ENCODE results near the gene MAPK10. TPM values are rescaled to one million over a fixed set of nuclear protein-coding genes. Genes with fewer than 3 reads are reported as not detected.

Gene MAPK10
- total and polyA plus RNA-seq, 10 of the 15 experiments (the other 5 are each of a cell fraction or from before 2014, with no cell fraction given) = 1.1 to 4.2 (median 2.4) TPM

DNA sequence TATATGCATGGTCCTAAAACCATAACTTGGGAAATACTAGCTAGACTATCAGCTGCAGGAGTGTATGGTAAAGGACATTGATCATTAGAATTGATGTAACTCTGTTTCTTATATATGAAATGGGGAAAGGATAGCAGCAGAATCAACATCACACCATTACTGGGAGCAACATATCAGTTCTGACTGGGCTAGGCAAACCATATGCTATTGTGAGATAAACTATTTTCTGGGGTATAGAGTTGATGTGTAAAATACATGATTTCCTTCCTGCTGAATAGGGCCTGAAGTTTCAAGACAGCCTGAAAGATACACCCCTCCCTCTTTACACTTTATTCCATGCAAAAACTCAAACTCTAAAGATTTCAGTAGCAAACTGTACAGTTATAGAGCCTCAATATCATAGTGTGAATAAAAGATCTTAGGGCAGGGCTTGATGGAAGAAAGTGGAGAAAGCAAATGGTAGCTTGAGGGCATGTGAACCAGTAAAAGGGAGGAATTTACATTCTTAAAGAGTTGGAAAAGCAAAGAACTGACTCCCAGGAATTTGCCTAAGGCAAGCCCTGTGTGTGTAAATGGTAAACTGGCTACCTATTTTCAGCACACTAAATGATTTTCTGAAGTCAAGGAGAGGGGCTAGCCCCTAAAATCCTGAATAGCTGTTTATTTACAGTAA, 404.1 kb downstream of the MAPK10 start:
- Histone ChIP-seq H3K36me3 (ENCODE audit: control insufficient read depth in 2 of 2, insufficient read depth in 2 of 2, low read length in 1 of 2) (no peaks in the 10 kb centered on the region), H3K9ac (ENCODE audit: control insufficient read depth, insufficient read depth, low read length) (no peak overlapping the region), H3K27ac (ENCODE audit: control insufficient read depth, insufficient read depth) (no peak overlapping the region), H2AFZ (ENCODE audit: control insufficient read depth, low read depth, low read length) (no peak overlapping the region), H3K27me3 (replicated peaks in 1 of 2; ENCODE audit: control insufficient read depth in 2 of 2, insufficient read depth in 2 of 2, low read length in 1 of 2) (no peaks in the 10 kb centered on the region), H3K79me2 (ENCODE audit: control insufficient read depth, insufficient read depth, low read length) (no peaks in the 10 kb centered on the region), H3K9me3 (replicated peaks; ENCODE audit: control insufficient read depth, insufficient read depth, low read length) (no peaks in the 10 kb centered on the region), H3K4me3 (no peak overlapping the region), H3K4me2 (ENCODE audit: control insufficient read depth, insufficient read depth) (no peak overlapping the region), H3K4me1 (ENCODE audit: control insufficient read depth, insufficient read depth, low read length) (no peaks in the 10 kb centered on the region), H4K20me1 (ENCODE audit: control insufficient read depth, insufficient read depth) (no peaks in the 10 kb centered on the region)
- no peak for DNase-seq (ENCODE audit: low read depth, low spot score)
- SMC1A ChIA-PET (ENCODE audit: uncharacterized antibody, unreplicated experiment) = interaction anchor here (1.2 kb wide), 1 partner anchor 8 kb away, joined by 3 read pairs; no protein-coding TSS in a partner anchor
- no TSS peak for BruUV-seq (replicated peaks)
- CTCF ChIA-PET = interaction anchor here (0.9 kb wide), 1 partner anchor 13 kb away, joined by 3 read pairs; no protein-coding TSS in a partner anchor
- ATAC-seq = no peak
- in situ Hi-C loops (cut with MboI) = no loop called here
- POLR2A ChIA-PET = no interaction called here
- no peak for FAIRE-seq
- RAD21 ChIA-PET (ENCODE audit: unreplicated experiment) = no interaction called here
- intact Hi-C loops (cut with micrococcal nuclease; ENCODE audit: unreplicated experiment) = loop anchor here (2.0 kb wide), 1 partner anchor 15 kb away; no protein-coding TSS in a partner anchor
- TF ChIP-seq JUND (IDR thresholded peaks at IDR 0.05; ENCODE audit: low read depth, low read length) (no peak), POU2F2 (IDR thresholded peaks at IDR 0.05; ENCODE audit: borderline replicate concordance, low read depth, low read length) (no peak), NBN (IDR thresholded peaks at IDR 0.05) (no peak), ZZZ3 (IDR thresholded peaks at IDR 0.05; ENCODE audit: control insufficient read depth, insufficient read length, low read depth) (no peak), REST (IDR thresholded peaks at IDR 0.05; ENCODE audit: low read depth, low read length) (no peak), E2F8 (IDR thresholded peaks at IDR 0.05; ENCODE audit: low read depth, partially characterized antibody) (no peak), RUNX3 (IDR thresholded peaks at IDR 0.05; ENCODE audit: low read length) (no peak), NFIC (IDR thresholded peaks at IDR 0.05; ENCODE audit: low read depth, low read length) (no peak), EGR1 (IDR thresholded peaks at IDR 0.05; ENCODE audit: borderline replicate concordance in 1 of 2, low read depth in 2 of 2, low read length in 2 of 2) (no peak), NR2F1 (conservative IDR thresholded peaks at IDR 0.05) (no peak), TAF1 (IDR thresholded peaks at IDR 0.05; ENCODE audit: borderline replicate concordance, low read depth, low read length) (no peak), CHD2 (IDR thresholded peaks at IDR 0.05; ENCODE audit: borderline replicate concordance, low read depth, low read length) (no peak), KDM1A (IDR thresholded peaks at IDR 0.05; ENCODE audit: borderline replicate concordance) (no peak), PAX8 (IDR thresholded peaks at IDR 0.05) (no peak), RBBP5 (conservative IDR thresholded peaks at IDR 0.05) (no peak), CBFB (IDR thresholded peaks at IDR 0.05; ENCODE audit: low read depth) (no peak)
- TF ChIP-seq, protein P1, sequence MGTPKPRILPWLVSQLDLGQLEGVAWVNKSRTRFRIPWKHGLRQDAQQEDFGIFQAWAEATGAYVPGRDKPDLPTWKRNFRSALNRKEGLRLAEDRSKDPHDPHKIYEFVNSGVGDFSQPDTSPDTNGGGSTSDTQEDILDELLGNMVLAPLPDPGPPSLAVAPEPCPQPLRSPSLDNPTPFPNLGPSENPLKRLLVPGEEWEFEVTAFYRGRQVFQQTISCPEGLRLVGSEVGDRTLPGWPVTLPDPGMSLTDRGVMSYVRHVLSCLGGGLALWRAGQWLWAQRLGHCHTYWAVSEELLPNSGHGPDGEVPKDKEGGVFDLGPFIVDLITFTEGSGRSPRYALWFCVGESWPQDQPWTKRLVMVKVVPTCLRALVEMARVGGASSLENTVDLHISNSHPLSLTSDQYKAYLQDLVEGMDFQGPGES (IDR thresholded peaks at IDR 0.05) = no peak

Measured in GM12878 (cell line).